Lower leg skin (tissue), 3 donors: ENCODE data around the gene PTGFRN.
"Not testable (repeated sequence)": the region's sequence is repeated elsewhere in the genome, so short reads cannot be mapped to it uniquely, and the experiment has no call there.

Source experiments
- CTCF ChIP-seq, 3 donors: fragments of 450-650 bp; IDR thresholded peaks; one replicate each; pipeline ENCODE4 v1.5.1; 2016; ENCODE audit warnings: antibody characterized with exemption in 3 of 3, mild to moderate bottlenecking in 3 of 3, moderate library complexity in 2 of 3
- POLR2A ChIP-seq, 2 donors: fragments of 450-650 bp; IDR thresholded peaks; one replicate each; pipeline ENCODE4 v1.6.1; 2016 to 2017; ENCODE audit warnings: antibody characterized with exemption in 2 of 2, mild to moderate bottlenecking in 1 of 2, moderate library complexity in 1 of 2

DNA sequence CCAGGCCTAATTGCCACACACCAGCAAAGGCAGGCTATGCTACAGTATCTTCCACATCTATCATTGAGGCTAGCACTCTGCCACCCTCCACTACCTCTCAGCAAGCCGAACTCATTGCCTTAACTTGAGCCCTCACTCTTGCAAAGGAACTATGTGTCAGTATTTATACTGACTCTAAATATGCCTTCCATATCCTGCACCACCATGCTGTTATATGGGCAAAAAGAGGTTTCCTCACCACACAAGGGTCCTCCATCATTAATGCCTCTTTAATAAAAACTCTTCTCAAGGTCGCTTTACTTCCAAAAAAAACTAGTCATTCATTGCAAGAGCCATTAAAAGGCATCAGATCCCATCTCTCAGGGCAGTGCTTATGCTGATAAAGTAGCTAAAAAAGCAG lies 43.2 kb upstream of the PTGFRN start:
- TF ChIP-seq CTCF, POLR2A (IDR thresholded peaks at IDR 0.05): not testable (repeated sequence)
